Mucosa of descending colon (tissue), 3 donors: ENCODE measurements around the gene FYB1. TPM values are rescaled to one million over a fixed set of nuclear protein-coding genes. Genes with fewer than 3 reads are reported as not detected.

ENCODE experiments used
- ATAC-seq: fragments of 200-7000 bp; cut with Tn5 transposase; one replicate; pipeline ENCODE4 v1.9.1; 2020; ENCODE audit warnings: mild to moderate bottlenecking, moderate library complexity
- DNase-seq, 3 donors: peaks; one replicate each; pipeline ENCODE4 v3.0.0-alpha.2; 2020
- H3K36me3 ChIP-seq: fragments of 200-600 bp; one replicate; pipeline ENCODE4 v1.8.0; 2021; ENCODE audit warnings: low read depth, mild to moderate bottlenecking
- H3K4me1 ChIP-seq: fragments of 200-600 bp; one replicate; pipeline ENCODE4 v1.8.0; 2021; ENCODE audit warnings: low read depth, mild to moderate bottlenecking
- H3K4me3 ChIP-seq: fragments of 200-600 bp; one replicate; pipeline ENCODE4 v1.8.0; 2021; ENCODE audit warnings: mild to moderate bottlenecking
- H3K9me3 ChIP-seq: fragments of 200-600 bp; one replicate; pipeline ENCODE4 v1.8.0; 2021; ENCODE audit warnings: mild to moderate bottlenecking
- CTCF ChIP-seq: fragments of 200-600 bp; IDR thresholded peaks from one replicate; pipeline ENCODE4 v1.8.0; 2022; ENCODE audit warnings: antibody characterized with exemption, mild to moderate bottlenecking
- intact Hi-C, 2 donors: fragments of 100-400 bp; cut with DNase I in 1 of 2; cut with micrococcal nuclease in 1 of 2; formaldehyde crosslinking; loops; one replicate each; pipeline versions ENCODE4 v1.11.0 to v1.11.1; 2022; cut with DNase I, micrococcal nuclease
- total RNA-seq, 3 donors: library from RNA; stranded (reverse); fragmentation: NEBNext Ultra II Directional in 2 of 3; extraction: Animal tissue kit (Norgen Biotek cat#: 25700) in 2 of 3; gene quantifications; one replicate each; pipeline versions ENCODE4 v1.2.1 to v1.2.4, GENCODE V29; 2021 to 2023
- donor health status: DM: no; HTN: no; CAD: no; lungs with moderate emphysema.
- donor health status: DM: no; HTN: no; CAD: no.
- donor health status: DM: no; HTN: yes; CAD: no.

FYB1 gene
- total RNA-seq, 3 donors from 2014 or later, result 11.5 to 19.4 (median 13.1) TPM

GRCh38 chr5:39171647-39172046, 47.7 kb downstream of the FYB1 start:
- Histone ChIP-seq H3K4me3 (no peak overlapping the region), H3K36me3 (no peaks in the 10 kb centered on the region), H3K4me1 (no peaks in the 10 kb centered on the region), H3K9me3 (no peaks in the 10 kb centered on the region)
- intact Hi-C loops, result no loop called here
- ATAC-seq, result no peak
- DNase-seq, result no peak
- no peak for TF ChIP-seq CTCF

GRCh38 chr5:39169081-39169480, 50.3 kb downstream of the FYB1 start:
- H3K4me1 ChIP-seq, result no peaks in the 10 kb centered on the region
- intact Hi-C loops, result no loop called here
- H3K9me3 ChIP-seq, result no peaks in the 10 kb centered on the region
- no peak for DNase-seq
- H3K4me3 ChIP-seq, result no peak overlapping the region
- no peak for TF ChIP-seq CTCF
- ATAC-seq, result no peak
- H3K36me3 ChIP-seq, result no peaks in the 10 kb centered on the region

GRCh38 chr5:39167972-39168342, 51.4 kb downstream of the FYB1 start:
- no peak for TF ChIP-seq CTCF
- no peak for ATAC-seq
- H3K36me3 ChIP-seq, result no peaks in the 10 kb centered on the region
- no peaks in the 10 kb centered on the region for H3K9me3 ChIP-seq
- H3K4me1 ChIP-seq, result no peaks in the 10 kb centered on the region
- no peak for DNase-seq
- intact Hi-C loops, result no loop called here
- H3K4me3 ChIP-seq, result no peak overlapping the region

- no peak for TF ChIP-seq CTCF
- ATAC-seq, result peak; percentile 25
Observed at GRCh38 chr5:39167141-39167971, 52.0 kb downstream of the FYB1 start.

GRCh38 chr5:39164529-39165402, 54.6 kb downstream of the FYB1 start:
- H3K36me3 ChIP-seq, result no peaks in the 10 kb centered on the region
- ATAC-seq, result peak; percentile 69
- no peaks in the 10 kb centered on the region for H3K4me1 ChIP-seq
- H3K4me3 ChIP-seq, result no peak overlapping the region
- intact Hi-C loops, result no loop called here
- H3K9me3 ChIP-seq, result no peaks in the 10 kb centered on the region
- TF ChIP-seq CTCF, result no peak
- DNase-seq, result no peak

More at GRCh38 chr5:39167141-39167971, 52.0 kb downstream of the FYB1 start:
- Histone ChIP-seq H3K4me3 (no peak overlapping the region), H3K9me3 (no peaks in the 10 kb centered on the region), H3K36me3 (no peaks in the 10 kb centered on the region), H3K4me1 (no peaks in the 10 kb centered on the region)
- intact Hi-C loops, result no loop called here
- no peak for DNase-seq
